ENCODE results near the gene MRPL1.

DNA sequence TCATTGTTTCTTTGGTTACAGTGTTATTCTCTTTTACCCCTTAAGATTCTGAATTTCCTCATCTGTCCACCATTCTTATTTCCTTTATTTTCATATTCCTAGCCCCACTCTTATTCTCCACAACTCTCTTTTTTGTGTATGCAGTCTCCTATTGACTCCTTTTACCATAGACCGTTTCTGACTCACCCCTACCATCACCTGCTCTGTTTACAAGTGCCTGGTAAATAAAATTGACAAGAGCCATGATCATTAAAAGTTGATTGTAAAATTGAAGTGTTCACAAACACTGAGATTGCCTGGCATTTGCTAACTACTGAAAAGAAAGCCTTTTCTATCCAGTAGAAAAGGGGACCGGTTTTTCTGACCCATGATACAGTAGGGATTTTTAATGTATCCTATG, 54.4 kb downstream of the MRPL1 start:
- TF ChIP-seq TEAD4 (CRISPR knock-in tag; IDR thresholded peaks at IDR 0.05) (no peak), ETV6 (CRISPR knock-in tag; IDR thresholded peaks at IDR 0.05) (no peak), CTCF (IDR thresholded peaks at IDR 0.05) (no peak), TCF7 (CRISPR knock-in tag; IDR thresholded peaks at IDR 0.05; ENCODE audit: low read depth) (no peak), FOXP1 (CRISPR knock-in tag; IDR thresholded peaks at IDR 0.05; ENCODE audit: borderline replicate concordance) (no peak), NR3C1 (CRISPR knock-in tag; conservative IDR thresholded peaks at IDR 0.05; ENCODE audit: low read depth) (no peak), TP53 (CRISPR knock-in tag; IDR thresholded peaks at IDR 0.05) (no peak), PRRX2 (CRISPR knock-in tag; IDR thresholded peaks at IDR 0.05) (no peak), NR1H2 (CRISPR knock-in tag; IDR thresholded peaks at IDR 0.05) (no peak)
- TF ChIP-seq, protein P1, sequence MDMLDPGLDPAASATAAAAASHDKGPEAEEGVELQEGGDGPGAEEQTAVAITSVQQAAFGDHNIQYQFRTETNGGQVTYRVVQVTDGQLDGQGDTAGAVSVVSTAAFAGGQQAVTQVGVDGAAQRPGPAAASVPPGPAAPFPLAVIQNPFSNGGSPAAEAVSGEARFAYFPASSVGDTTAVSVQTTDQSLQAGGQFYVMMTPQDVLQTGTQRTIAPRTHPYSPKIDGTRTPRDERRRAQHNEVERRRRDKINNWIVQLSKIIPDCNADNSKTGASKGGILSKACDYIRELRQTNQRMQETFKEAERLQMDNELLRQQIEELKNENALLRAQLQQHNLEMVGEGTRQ (CRISPR knock-in tag; IDR thresholded peaks at IDR 0.05): no peak
